Measurements from ENCODE around the gene GAB1. TPM values are rescaled to one million over a fixed set of nuclear protein-coding genes. Genes with fewer than 3 reads are reported as not detected.
A peak's percentile ranks its signal among the peaks of the same experiment; 100 is the strongest.

The GAB1 gene
- total and polyA plus RNA-seq, 3 donors from 2014 or later: 19.7 to 64.5 (median 61.3) TPM

DNA sequence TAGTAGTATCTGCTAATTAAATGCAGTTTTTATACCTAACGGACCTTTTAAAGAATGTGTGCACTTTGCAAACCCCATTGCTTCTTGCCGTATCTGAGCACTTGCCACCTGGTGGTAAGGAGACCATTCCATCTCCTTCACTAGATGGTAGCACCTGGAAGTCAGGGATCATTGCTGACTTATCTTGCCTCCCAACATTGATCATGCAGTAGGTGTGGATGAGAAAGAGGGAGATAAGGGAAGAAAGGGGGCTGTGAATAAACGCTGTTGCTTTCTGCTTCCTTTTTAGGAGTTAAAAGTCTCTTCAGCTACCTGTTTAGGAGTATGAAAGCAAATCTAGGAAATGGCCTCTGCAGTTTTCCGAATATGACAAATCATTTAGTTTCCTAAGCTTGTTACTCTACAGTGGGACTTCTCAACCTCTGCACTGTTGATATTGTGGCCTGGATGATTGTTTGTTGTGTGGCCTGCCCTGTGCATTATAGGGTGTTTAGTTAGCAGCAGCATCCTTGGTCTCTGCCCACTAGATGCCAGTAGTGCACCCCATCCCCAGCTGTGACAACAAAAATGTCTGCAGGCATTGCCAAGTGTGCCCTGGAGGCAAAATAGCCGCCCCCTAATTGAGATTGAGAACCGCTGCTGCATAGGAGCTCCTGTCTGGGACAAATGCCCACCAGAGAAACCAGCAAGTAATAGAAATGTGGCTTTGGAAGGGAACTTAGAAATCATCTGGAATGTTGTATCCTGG, 38.8 kb downstream of the GAB1 start:
- Histone ChIP-seq H3K9me3 (no peaks in the 10 kb centered on the region), H3K4me3 (no peak overlapping the region), H3K36me3 (ENCODE audit: low read depth, missing control alignments) (no peaks in the 10 kb centered on the region), H3K4me1 (peaks cover 32% of the 10 kb centered on the region), H3K27ac (no peak overlapping the region), H3K27me3 (no peaks in the 10 kb centered on the region)
- 68 to 74% methylated on average over 6 of the region's 6 CpGs for WGBS, 2 donors
- intact Hi-C loops (cut with DNase I; ENCODE audit: low total_unique reads): no loop called here
- TF ChIP-seq POLR2A (IDR thresholded peaks at IDR 0.05) (no peak), CTCF (IDR thresholded peaks at IDR 0.05) (no peak)
- peak; percentile 37 for DNase-seq

GRCh38 chr4:143377611-143378099, 41.0 kb downstream of the GAB1 start:
- TF ChIP-seq POLR2A (IDR thresholded peaks at IDR 0.05) (no peak), CTCF (IDR thresholded peaks at IDR 0.05) (no peak)
- Histone ChIP-seq H3K27ac (peak overlapping the region; percentile 54 to 60), H3K9me3 (no peaks in the 10 kb centered on the region), H3K27me3 (no peaks in the 10 kb centered on the region), H3K4me3 (no peak overlapping the region), H3K4me1 (peaks cover 50% of the 10 kb centered on the region), H3K36me3 (ENCODE audit: low read depth, missing control alignments) (no peaks in the 10 kb centered on the region)
- no peak for DNase-seq
- WGBS, 2 donors: 43 to 54% methylated on average over 7 of the region's 7 CpGs
- intact Hi-C loops (cut with DNase I; ENCODE audit: low total_unique reads): no loop called here

DNA sequence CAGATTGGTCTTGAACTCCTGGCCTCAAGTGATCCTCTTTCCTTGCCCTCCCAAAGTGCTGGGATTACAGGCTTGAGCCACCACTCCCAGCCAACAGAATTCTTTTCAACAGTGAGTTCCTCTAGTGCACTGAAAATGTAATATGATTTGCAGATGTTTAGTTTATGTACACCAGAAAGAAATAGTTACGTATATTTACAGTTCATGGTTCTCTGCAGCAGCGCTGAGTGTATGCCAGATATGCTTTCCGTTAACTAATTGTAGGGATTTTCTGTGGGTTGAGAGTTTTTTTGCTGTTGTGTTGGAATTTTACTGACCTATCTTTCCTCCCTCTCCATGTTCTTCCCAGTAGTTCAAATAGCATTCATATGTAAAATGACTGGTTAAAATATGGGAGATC, 44.0 kb downstream of the GAB1 start:
- DNase-seq: no peak
- Histone ChIP-seq H3K27ac (peak overlapping the region; percentile 54 to 78), H3K4me1 (peaks cover 58% of the 10 kb centered on the region), H3K36me3 (ENCODE audit: low read depth, missing control alignments) (no peaks in the 10 kb centered on the region), H3K4me3 (no peak overlapping the region), H3K9me3 (no peaks in the 10 kb centered on the region), H3K27me3 (no peaks in the 10 kb centered on the region)
- 95 to 99% methylated on average over 3 of the region's 3 CpGs for WGBS, 2 donors
- intact Hi-C loops (cut with DNase I; ENCODE audit: low total_unique reads): no loop called here
- TF ChIP-seq POLR2A (IDR thresholded peaks at IDR 0.05): no peak
- TF ChIP-seq CTCF (IDR thresholded peaks at IDR 0.05): no peak

DNA sequence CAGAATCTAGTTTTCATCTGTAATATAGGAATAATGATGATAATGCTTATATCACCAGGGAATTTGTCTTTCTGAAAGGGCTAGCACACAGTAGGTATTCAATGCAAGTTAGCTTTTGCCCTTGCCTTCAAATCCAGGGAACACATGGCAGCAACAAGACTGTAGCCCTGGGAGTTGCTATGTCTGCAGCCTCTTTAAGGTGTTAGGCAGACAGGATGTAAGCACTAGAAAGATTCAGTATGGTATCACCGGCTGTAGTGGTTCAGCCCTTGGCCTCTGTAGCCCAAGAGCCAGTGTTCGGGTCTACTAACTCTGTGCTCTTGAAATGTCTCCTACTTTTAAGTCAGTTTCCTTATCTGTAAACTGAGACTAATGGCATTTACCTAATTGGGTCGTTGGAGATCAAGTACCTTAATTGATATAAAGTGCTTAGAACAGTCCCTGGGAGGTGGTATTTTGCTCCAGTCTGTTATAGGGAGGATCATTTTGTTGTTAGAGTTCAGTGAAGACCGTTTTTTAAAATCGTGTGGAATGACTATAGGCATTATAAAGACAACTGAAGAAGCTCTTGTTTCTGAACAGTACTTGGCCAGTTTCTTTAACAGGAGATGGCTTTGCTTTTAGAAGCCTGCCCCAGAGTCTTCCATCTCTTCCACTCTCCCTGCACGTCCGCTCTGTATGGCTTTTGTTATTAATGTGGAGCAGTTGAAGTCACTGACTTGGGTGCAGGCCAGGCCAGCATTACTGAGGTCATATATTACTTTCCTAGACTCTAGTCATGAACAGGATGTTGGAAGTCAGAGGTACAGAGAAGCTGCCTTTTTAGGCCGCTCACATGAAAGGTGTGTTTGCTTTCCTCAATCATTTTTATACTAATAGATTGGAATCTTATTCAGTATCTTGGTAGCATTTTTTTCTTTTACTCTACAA, 44.8 kb downstream of the GAB1 start:
- DNase-seq: peak; percentile 88
- no peak overlapping the region for H3K4me3 ChIP-seq
- no peaks in the 10 kb centered on the region for H3K9me3 ChIP-seq
- TF ChIP-seq POLR2A (IDR thresholded peaks at IDR 0.05) (no peak), CTCF (IDR thresholded peaks at IDR 0.05) (no peak)
- intact Hi-C loops (cut with DNase I; ENCODE audit: low total_unique reads): no loop called here
- no peaks in the 10 kb centered on the region for H3K27me3 ChIP-seq
- H3K4me1 ChIP-seq: peaks cover 58% of the 10 kb centered on the region
- peak overlapping the region; percentile 54 to 78 for H3K27ac ChIP-seq
- WGBS, 2 donors: 45 to 47% methylated on average over 8 of the region's 8 CpGs
- no peaks in the 10 kb centered on the region for H3K36me3 ChIP-seq (ENCODE audit: low read depth, missing control alignments)

Measured in testis (tissue), 3 donors.